HG02870 (cell line): ENCODE results near the gene LELP1.
A peak's percentile ranks its signal among the peaks of the same experiment; 100 is the strongest.
"Not testable (repeated sequence)": the region's sequence is repeated elsewhere in the genome, so short reads cannot be mapped to it uniquely, and the experiment has no call there.

Source experiments
- ATAC-seq: cut with Tn5 transposase; IDR thresholded peaks from one replicate; pipeline ENCODE4 v1.9.1; 2021; ENCODE audit warnings: mild to moderate bottlenecking, moderate library complexity; ENCODE audit not compliant: unreplicated experiment

LELP1 gene

GRCh38 chr1:153203130-153203529, at the start of gene LELP1:
TSS of gene LELP1 (plus strand) at chr1:153203430. CDS start at chr1:153204708, 1,278 bp downstream.
- no peak for ATAC-seq

- ATAC-seq: no peak
Observed at GRCh38 chr1:153155541-153155940, 47.7 kb upstream of the LELP1 start.

- no peak for ATAC-seq
Observed at GRCh38 chr1:153168686-153169085, 34.5 kb upstream of the LELP1 start.

- ATAC-seq: no peak
Observed at GRCh38 chr1:153174624-153175023, 28.6 kb upstream of the LELP1 start.

- no peak for ATAC-seq
Observed at GRCh38 chr1:153178922-153179321, 24.3 kb upstream of the LELP1 start.

GRCh38 chr1:153180556-153180955, 22.7 kb upstream of the LELP1 start:
- ATAC-seq: no peak

GRCh38 chr1:153188301-153188700, 14.9 kb upstream of the LELP1 start:
- ATAC-seq: not testable (repeated sequence)

GRCh38 chr1:153190373-153190772, 12.9 kb upstream of the LELP1 start:
- no peak for ATAC-seq

- ATAC-seq: no peak
Observed at GRCh38 chr1:153192697-153193096, 10.5 kb upstream of the LELP1 start.

GRCh38 chr1:153194331-153195050, 8.7 kb upstream of the LELP1 start:
- ATAC-seq: no peak

GRCh38 chr1:153195216-153195615, 8.0 kb upstream of the LELP1 start:
- no peak for ATAC-seq

- ATAC-seq: no peak
Observed at GRCh38 chr1:153202006-153202405, 1.2 kb upstream of the LELP1 start.

- ATAC-seq: no peak
Observed at GRCh38 chr1:153206631-153207030, 3.4 kb downstream of the LELP1 start.

GRCh38 chr1:153210206-153210605, 7.0 kb downstream of the LELP1 start:
- no peak for ATAC-seq

- no peak for ATAC-seq
Observed at GRCh38 chr1:153212201-153212600, 9.0 kb downstream of the LELP1 start.

GRCh38 chr1:153213519-153213918, 10.3 kb downstream of the LELP1 start:
- no peak for ATAC-seq

GRCh38 chr1:153217212-153217611, 14.0 kb downstream of the LELP1 start, which contains the start of gene PRR9:
TSS of gene PRR9 (plus strand) at chr1:153217584. CDS start at chr1:153218145, 561 bp downstream.
- ATAC-seq: no peak

- no peak for ATAC-seq
Observed at GRCh38 chr1:153217744-153218416, 14.7 kb downstream of the LELP1 start.

GRCh38 chr1:153220606-153221303, 17.5 kb downstream of the LELP1 start:
- no peak for ATAC-seq

- peak; percentile 59 for ATAC-seq
Observed at GRCh38 chr1:153223040-153223891, 20.0 kb downstream of the LELP1 start.

- no peak for ATAC-seq
Observed at GRCh38 chr1:153227810-153228209, 24.6 kb downstream of the LELP1 start.
